ENCODE data around the gene CSE1L.
A peak's percentile ranks its signal among the peaks of the same experiment; 100 is the strongest.
"Not testable (repeated sequence)": the region's sequence is repeated elsewhere in the genome, so short reads cannot be mapped to it uniquely, and the experiment has no call there.

The CSE1L gene, protein sequence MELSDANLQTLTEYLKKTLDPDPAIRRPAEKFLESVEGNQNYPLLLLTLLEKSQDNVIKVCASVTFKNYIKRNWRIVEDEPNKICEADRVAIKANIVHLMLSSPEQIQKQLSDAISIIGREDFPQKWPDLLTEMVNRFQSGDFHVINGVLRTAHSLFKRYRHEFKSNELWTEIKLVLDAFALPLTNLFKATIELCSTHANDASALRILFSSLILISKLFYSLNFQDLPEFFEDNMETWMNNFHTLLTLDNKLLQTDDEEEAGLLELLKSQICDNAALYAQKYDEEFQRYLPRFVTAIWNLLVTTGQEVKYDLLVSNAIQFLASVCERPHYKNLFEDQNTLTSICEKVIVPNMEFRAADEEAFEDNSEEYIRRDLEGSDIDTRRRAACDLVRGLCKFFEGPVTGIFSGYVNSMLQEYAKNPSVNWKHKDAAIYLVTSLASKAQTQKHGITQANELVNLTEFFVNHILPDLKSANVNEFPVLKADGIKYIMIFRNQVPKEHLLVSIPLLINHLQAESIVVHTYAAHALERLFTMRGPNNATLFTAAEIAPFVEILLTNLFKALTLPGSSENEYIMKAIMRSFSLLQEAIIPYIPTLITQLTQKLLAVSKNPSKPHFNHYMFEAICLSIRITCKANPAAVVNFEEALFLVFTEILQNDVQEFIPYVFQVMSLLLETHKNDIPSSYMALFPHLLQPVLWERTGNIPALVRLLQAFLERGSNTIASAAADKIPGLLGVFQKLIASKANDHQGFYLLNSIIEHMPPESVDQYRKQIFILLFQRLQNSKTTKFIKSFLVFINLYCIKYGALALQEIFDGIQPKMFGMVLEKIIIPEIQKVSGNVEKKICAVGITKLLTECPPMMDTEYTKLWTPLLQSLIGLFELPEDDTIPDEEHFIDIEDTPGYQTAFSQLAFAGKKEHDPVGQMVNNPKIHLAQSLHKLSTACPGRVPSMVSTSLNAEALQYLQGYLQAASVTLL

DNA sequence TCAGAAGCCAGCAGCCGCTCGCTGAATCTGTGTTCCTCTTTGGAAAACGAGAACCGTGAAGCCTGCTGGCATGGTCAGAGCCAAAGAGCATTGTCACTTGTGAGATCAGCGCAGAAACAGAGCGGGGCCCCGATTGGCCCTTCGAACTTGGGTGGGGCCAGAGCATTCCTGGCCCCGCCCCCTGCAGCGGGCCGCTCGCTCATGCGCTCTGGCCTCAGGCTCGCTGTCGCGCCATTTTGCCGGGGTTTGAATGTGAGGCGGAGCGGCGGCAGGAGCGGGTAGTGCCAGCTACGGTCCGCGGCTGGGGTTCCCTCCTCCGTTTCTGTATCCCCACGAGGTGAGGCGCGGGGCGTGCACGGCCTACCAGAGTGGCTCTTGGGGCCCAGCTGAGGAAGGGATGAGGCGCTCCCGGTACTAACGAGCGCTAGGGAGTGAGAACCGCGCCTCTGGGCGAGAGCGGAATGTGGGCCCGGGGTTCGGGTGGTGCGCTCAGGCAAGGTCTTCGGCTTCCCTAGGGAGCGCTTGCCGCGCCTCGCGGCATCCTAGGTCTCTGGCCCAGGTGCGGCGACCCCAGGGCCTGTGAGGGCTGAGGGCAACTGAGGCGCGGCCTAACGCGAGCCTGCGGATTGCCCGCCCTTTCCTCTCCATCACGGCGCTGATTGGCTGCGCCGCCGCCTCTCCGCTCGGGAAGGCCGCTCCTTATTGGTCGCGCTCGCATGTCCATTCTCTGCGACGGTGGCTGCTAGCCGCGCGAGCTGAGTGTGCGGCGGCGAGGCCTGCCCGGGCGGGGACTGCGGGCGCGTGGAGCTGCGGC lies at the start of gene CSE1L:
CSE1L (plus strand) TSS at position 226 of the 814 bp plus-strand sequence. CDS start 12,152 bp downstream, outside the sequence.
- DNase-seq = peak; percentile 92 to 93

DNA sequence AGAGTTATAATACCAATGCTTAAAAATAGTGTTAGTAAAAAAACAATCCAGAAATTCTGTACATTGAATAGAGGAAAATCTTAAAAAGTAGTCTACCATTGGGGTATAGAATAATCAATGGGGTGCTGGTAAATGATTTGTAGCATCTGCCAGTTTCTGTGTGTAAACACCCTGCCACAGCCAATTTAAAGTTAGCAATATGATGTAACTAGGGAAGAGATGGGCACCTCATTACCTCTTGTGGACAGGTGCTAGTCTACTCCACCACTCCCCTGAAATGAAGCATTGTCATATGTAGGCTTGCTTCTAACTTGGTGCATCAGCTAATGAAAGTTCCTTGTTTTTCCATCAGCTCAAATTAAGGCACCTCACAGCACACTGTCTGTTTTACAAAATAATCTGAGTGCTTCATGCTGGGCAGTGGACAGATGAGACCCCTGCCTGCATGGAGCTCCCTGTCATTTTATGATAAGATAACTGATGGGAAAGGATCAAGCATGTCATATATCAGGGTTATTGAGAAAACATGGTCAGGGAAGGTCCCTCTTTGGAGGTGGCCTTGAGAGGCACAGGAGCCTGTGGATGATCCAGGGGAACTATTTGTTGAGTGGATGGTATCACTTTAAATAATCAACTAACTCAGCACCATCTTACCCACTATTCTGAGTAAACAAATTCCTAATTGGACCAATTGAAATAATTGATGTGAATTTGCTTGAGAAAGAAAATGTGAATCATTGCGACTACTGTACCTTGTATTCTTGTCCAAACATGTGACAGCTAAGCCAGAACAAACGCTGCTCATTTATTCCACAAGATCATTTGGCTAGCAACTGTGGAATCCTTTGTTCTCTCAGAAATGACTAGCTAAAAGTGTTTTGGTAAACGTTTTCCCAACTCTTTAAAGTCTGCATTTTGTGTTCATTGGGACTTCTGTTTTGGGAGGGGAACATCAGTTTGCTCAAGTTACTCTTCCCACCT lies 45.9 kb upstream of the CSE1L start:
- no peak for DNase-seq

DNA sequence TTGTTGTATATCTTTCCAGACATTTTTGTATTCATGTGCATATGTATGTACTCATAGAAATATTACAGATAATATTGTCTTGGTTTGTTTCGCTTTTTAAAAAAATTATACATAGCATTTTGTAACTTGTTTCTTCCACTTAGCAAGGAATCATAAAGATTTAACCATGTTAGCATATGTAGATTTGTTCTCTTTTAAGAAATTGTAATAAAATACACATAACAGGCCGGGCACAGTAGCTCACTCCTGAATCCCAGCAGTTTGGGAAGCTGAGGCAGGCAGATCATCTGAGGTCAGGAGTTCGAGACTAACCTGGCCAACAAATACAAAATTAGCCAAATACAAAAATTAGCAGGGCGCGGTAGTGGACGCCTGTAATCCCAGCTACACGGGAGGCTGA lies 44.4 kb upstream of the CSE1L start:
- no peak for DNase-seq

DNA sequence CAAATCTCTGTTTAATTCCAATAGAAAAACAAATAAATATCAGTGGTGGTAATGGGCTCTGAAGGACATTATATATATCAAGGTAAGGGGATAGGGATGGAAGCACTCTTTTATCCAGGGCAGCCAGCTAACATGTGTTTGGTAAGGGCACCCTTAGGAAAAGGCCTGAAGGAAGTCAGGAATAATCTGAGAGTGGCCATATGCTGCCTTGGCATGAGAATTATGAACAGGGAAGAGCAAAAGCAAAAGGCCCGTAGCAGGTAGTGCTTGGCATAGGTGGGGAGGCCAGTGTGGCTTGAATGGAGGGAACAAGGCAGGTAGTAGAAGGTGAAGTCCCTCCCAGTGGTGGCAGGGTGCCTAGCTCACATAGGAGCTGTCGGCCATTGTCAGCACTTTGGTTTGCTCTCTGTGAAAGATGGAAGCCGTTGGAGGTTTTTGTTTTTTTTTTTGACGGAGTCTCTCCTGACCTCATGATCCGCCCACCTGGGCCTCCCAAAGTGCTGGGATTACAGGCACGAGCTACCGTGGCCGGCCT lies 39.6 kb upstream of the CSE1L start:
- no peak for DNase-seq

DNA sequence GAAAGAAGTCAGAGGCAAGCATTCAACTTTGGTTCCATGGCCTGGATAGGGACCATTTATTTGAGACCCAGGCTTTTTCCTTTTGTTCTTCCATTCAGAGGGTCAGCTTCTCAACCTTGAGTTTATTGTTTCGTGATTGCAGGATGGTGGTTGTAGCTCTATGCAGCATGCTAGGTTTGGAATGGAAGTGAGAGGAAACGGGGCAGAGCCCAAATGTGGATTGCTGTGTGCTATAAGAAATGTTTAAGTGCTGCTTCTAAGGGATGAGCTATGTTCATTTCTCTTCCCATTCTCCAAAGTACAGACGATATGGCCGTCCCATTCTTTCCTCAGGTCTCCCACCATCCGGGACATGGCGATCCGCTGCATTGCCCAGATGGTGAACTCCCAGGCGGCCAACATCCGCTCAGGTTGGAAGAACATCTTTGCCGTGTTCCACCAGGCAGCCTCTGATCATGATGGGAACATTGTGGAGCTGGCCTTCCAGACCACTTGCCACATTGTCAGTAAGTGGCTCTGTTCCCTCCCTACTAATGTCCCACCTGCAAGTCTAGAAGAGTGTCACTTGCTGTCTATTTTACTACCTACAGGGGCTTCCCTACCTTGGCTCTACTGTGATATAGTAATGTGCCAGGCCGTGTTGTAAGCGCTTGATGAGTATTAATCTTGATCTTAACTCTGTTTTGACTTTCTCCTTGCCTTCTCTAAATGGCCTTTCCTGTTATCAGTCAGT lies 36.0 kb upstream of the CSE1L start:
- no peak for DNase-seq

DNA sequence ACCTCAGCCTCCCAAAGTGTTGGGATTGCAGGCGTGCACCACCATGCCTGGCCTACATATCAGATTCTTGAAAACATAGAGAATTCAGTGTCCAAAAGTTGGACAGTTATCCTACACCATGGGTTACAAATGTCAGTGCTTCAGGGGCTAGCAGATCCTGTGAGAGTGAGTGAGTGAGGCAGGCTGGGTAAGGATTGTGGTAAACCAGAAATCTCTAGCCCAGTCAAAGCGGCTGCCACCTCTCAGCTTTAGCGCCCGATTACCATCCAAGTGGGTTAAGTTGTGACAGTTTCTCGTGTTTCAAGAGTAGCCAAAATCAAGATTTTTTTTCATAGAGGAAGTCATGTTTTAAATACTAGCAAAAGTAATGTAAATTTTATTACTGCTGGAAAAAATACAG lies 21.9 kb upstream of the CSE1L start:
- DNase-seq = no peak

DNA sequence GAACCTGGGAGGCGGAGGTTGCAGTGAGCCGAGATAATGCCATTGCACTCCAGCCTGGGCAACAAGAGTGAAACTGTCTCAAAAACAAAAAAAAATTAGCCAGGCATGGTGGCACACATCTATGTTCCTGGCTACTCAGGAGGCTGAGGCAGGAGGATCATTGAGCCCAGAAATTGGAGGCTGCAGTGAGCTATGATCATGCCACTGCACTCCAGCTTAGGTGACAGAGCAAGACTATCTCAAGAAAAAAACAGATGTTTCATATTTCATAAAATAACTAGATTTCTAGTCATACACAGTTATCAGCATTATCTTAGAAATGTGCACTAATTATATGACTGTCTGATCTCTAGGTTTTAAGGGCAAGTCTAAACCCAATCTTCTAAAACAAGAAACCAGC lies 17.9 kb upstream of the CSE1L start:
- not testable (repeated sequence) for DNase-seq

DNA sequence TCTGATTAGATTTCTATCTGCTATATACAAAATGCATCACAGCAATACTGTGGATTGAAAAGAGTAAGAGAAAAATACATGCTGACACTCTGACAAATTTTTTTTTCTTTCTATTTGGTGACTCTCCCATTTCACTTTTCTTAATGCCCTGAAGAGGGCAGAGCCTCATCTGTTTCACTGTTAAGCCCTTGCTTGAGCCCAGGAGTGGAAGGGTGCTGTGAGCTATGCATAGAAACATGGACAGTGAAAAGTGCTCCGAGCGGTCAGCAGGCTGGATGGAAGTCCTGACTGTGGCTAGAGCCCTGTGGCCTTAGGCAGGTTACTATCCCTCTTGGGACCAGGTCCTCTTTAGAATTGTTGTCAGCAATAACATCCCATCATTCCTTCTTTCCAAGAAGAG lies 17.4 kb upstream of the CSE1L start:
- peak; percentile 30 to 48 for DNase-seq

DNA sequence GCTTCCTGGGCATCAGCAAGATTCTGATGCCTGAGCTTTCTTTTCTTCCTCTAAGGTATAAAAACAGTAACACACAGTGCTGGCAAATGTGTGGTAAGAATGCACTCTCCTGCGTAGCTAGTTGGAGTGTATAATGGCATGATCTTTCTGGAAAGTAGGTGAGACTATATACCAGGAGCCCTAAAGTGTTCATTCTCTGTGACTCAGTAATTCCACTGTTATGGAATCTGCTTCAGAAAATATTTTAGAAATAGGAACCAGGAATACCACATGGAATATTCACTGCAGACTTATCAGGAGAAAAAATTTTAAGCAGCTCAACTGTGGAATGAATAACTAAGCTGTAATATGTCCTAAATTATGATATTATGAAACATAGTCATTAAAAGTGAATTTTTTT lies 16.9 kb upstream of the CSE1L start:
- no peak for DNase-seq

DNA sequence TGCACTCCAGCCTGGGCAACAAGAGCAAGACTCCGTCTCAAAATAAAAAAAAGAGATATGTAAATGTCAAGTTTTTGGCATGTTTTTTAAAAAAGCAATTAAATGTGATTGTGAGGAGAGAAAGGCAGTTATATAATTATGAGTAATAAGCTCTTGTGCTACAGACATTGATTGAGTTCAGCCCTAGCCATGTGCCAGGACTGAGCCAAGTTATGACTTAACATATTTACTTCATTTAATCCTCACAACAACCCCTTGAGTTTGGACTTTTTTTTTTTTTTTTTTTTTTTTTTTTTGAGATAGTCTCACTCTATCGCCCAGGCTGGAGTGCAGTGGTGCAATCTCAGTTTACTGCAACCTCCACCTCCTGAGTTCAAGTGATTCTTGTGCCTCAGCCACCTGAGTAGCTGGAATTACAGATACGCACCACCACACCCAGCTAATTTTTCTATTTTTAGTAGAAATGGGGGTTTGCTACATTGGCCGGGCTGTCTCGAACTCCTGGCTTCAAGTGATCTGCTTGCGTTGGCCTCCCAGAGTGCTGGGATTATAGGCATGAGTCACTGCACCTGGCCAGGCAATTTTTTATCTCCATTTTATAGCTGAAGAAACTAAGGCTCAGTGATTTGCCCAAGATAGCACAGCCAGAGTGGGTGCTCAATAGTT lies 15.0 kb upstream of the CSE1L start:
- DNase-seq = no peak

DNA sequence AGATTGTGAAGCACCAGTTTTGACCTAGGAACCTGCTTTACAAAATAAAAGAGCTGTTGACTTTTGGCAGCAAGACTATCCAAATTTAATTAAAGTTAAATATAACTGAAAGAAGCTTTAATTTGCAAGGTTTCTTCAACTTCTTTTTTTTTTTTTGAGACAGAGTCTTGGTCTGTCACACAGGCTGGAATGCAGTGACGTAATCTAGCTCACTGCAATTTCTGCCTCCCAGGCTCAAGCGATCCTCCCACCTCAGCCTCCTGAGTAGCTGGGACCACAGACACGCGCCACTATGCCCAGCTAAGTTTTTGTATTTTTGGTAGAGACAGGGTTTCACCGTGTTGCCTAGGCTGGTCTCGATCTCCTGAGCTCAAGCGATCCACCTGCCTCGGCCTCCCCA lies 13.7 kb upstream of the CSE1L start:
- no peak for DNase-seq

DNA sequence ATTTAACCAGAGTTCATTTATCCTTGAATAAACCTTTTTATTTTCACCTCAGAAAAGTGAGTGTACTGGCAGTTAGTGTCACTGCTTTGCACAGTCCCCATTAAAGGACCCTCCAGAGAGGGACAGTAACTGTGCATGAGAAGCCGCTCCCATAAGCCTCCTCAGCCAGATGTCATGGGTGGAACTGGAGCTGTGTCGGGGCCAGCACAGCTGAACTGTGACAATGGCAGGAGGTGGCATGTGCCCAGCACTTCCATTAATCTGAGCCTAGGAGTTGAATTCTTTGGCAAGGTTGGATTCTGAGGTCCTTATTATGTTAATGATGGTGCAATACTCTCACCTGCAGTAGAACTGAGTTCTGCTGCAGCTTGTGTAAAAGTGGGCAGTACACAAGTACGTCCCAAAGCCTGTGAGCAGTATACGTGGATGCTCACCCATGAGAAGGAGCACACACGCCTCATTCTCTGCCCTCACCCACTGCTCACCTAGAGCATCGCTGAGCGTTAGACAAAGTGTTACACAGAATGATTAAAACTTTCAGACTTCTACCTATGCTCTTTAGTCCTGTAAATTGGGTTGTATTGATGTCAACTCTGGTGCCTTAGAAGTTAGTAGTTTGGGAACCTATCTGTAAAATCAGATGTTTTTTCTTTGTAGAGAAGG lies 11.9 kb upstream of the CSE1L start:
- no peak for DNase-seq

DNA sequence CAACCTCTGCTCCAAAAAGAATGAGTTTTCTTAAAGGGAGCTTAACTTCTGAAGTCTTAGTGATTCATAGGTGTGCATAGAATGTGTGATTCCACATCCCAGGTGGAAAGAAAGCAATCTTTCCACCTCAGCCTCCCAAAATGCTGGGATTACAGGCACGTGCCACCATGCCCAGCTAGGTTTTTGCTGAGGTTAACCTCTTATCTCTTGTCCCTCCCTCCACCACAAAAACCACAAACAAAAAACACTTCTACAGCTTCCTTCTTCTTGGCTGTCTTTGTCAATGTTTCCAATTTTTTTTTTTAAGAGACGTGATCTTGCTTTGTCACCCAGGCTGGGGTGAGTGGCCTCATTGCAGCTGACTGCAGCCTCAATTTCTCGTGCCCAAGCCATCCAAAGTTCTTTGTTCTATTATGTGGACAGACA lies 8.1 kb upstream of the CSE1L start:
- DNase-seq = peak; percentile 81 to 83

DNA sequence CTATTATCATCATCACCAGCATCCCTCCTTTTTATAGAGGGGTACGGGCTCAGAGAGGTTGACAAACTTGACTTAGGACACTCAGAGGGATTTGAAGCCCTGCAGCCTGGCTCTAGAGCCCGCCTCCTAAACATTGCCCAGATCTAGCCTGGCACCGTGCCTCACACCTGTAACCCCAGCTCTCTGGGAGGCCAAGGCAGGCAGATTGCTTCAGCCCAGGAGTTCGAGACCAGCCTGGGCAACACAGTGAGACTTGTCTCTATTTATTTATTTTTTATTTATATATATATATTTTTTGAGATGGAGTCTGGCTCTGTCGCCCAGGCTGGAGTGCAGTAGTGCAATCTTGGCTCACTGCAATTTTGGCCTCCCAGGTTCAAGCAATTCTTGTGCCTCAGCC lies 6.3 kb upstream of the CSE1L start:
- DNase-seq = no peak

DNA sequence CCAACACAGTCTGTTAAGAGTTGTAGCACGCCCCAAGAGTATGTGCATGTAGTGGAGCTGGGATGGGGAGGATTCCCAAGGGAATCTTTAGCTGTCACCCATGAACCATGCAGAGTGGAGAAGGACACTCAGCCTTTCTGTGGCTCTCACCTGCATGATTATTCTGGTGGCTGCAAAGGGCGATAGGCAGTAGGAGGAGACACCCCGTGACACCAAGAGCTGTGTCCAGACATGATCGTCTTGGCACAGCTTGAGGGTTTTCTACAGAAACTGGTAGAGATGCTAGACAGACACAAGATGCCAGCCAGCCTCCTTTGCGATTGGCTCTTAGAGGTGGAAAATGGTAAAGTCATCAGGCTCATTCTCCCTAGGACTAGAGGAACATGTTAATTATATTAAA lies 3.1 kb upstream of the CSE1L start:
- no peak for DNase-seq

DNA sequence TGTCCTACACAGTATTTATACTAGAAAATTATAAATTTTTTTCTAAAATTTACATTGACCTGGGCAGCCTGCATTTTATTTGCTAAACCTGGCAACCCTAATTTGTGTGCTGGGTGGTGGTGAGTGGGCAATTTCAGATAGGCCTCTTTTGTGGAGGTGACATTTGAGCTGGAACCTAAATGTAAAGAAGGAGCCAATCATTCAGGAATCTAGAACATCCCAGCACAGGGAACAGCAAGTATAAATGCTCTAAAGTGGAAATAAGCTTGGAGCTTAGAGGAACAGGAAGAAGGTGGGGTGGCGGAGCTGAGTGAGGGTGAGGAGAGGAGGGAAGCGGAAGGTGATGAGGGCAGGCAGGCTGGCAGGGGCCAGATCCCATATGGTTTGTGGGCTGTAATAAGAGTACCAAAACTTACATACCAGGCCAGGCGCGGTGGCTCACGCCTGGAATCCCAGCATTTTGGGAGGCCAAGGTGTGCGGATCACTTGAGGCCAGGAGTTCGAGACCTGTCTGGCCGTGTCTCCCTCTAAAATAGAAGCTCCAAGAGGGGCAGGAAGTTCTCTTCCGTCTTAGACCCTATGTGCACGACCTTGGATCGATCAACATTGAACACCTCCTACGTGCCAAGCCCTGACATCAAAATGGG lies 549 bp upstream of the CSE1L start:
- DNase-seq = peak; percentile 30 to 42

DNA sequence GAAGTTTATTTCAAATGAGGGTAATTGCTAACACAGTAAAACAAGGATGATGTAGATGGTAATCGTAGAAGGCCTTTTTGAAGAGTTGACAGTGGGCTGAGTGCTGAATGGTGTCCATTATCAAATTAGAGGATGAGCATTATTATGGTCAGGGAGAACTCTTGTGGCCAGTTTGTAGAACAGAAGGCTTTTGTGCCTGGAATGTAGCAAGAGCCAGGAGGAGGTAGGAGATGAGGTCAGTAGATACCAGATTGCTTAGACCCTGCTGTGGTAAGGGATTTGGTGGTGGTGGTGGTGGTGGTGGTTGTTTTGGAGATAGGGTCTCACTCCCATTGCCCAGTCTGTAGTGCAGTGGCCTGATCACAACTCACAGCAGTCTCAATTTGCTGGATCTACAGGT lies 6.2 kb downstream of the CSE1L start:
- DNase-seq = peak in 1 of 2 experiments; percentile 10

DNA sequence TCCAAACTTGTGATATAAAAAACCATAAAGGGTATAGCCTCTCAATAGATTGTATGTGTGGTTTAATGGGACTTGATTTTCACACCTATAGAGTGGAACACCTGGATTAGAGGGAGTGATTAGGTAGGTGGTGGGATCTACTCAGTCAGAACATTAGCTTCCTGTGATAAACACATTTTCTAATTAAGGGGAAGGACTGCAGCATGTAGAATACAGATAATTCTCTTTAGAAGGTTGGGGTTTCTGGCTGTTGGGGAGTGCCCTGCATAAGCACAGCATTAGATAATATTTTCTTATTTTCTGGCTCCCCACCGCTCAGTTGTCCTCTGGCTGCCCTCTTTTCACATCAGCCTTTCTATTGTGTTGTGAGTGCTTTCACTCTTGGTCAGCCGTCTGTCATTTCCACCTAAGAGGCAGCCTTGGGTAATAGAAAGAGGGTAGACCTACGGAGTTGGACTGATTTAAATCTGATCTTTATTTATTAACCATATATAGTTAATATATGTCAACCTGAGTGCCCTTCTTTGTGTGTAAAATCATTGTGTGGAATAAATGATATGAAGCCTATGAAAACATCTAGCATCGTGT lies 8.0 kb downstream of the CSE1L start:
- DNase-seq = no peak

DNA sequence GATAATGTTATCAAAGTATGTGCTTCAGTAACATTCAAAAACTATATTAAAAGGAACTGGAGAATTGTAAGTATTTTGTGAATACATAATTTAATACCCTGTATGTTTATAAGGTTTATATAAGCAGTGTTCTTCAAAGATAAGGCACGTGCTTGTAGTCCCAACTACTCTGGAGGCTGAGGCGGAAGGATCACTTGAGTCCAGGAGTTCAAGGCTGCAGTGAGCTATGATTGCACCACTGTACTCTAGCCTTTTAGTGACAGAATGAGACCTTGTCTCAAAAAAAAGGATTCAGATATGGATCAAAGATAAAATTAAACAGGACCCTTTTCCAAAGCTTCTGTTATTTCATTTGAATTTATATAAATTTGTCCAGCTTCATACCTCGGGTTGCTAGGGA lies 17.2 kb downstream of the CSE1L start:
- no peak for DNase-seq

All from AML-193 (cell line).